Astrocyte (in vitro differentiated cells and primary cell): ENCODE measurements around the gene AUP1. TPM values are rescaled to one million over a fixed set of nuclear protein-coding genes. Genes with fewer than 3 reads are reported as not detected.

Experiments used
- DNase-seq: peaks from one replicate; pipeline ENCODE4 v3.0.0-alpha.2; 2010; ENCODE audit warnings: low read depth
- FAIRE-seq: peaks from 2 replicates; lab custom pipeline; 2011; peaks lifted over from hg19 to GRCh38; lab: Jason Lieb, UNC
- H2AFZ ChIP-seq: 2 replicates; pipeline ENCODE4 v1.6.0; 2012; ENCODE audit warnings: low read depth, low read length, inconsistent platforms
- H3K27ac ChIP-seq: 2 replicates; pipeline ENCODE4 v1.5.1; 2011; ENCODE audit warnings: low read depth, low read length, inconsistent platforms
- H3K27me3 ChIP-seq: 2 replicates; pipeline ENCODE4 v1.6.0; 2011; ENCODE audit warnings: low read length, inconsistent platforms; ENCODE audit not compliant: insufficient read depth
- H3K36me3 ChIP-seq: 2 replicates; pipeline ENCODE4 v1.5.1; 2011; ENCODE audit warnings: low read length, inconsistent platforms; ENCODE audit not compliant: insufficient read depth
- H3K4me1 ChIP-seq: 2 replicates; pipeline ENCODE4 v1.5.1; 2011; ENCODE audit warnings: low read length, inconsistent platforms; ENCODE audit not compliant: insufficient read depth
- H3K4me2 ChIP-seq: 2 replicates; pipeline ENCODE4 v1.6.0; 2012; ENCODE audit warnings: low read length, inconsistent platforms
- H3K4me3 ChIP-seq: 2 replicates; pipeline ENCODE4 v1.5.1; 2011; ENCODE audit warnings: low read depth, mild to moderate bottlenecking, low read length, inconsistent platforms; ENCODE audit not compliant: insufficient read depth
- H3K79me2 ChIP-seq: 2 replicates; pipeline ENCODE4 v1.6.0; 2012; ENCODE audit warnings: mild to moderate bottlenecking, low read length, inconsistent platforms; ENCODE audit not compliant: insufficient read depth
- H3K9ac ChIP-seq: 2 replicates; pipeline ENCODE4 v1.6.0; 2012; ENCODE audit warnings: mild to moderate bottlenecking, low read length, inconsistent platforms
- H3K9me3 ChIP-seq: 2 replicates; pipeline ENCODE4 v1.5.1; 2012; ENCODE audit warnings: low read depth, mild to moderate bottlenecking, low read length, inconsistent platforms; ENCODE audit not compliant: insufficient read depth
- H4K20me1 ChIP-seq: 2 replicates; pipeline ENCODE4 v1.6.0; 2012; ENCODE audit warnings: low read length, inconsistent platforms; ENCODE audit not compliant: insufficient read depth
- H3K27ac Mint-ChIP-seq: one replicate; pipeline ENCODE4 v1.8.0; 2021; ENCODE audit warnings: mild to moderate bottlenecking, mixed read lengths; ENCODE audit not compliant: unreplicated experiment
- H3K27me3 Mint-ChIP-seq: one replicate; pipeline ENCODE4 v1.8.0; 2021; ENCODE audit warnings: low read depth, mixed read lengths; ENCODE audit not compliant: unreplicated experiment
- H3K36me3 Mint-ChIP-seq: one replicate; pipeline ENCODE4 v1.8.0; 2021; ENCODE audit warnings: low read depth, mixed read lengths; ENCODE audit not compliant: unreplicated experiment
- H3K4me1 Mint-ChIP-seq: one replicate; pipeline ENCODE4 v1.8.0; 2021; ENCODE audit warnings: low read depth, mixed read lengths; ENCODE audit not compliant: unreplicated experiment
- H3K4me3 Mint-ChIP-seq: one replicate; pipeline ENCODE4 v1.8.0; 2021; ENCODE audit warnings: mild to moderate bottlenecking, moderate library complexity, mixed read lengths; ENCODE audit not compliant: unreplicated experiment
- H3K9me3 Mint-ChIP-seq: one replicate; pipeline ENCODE4 v1.8.0; 2021; ENCODE audit warnings: mild to moderate bottlenecking, mixed read lengths; ENCODE audit not compliant: unreplicated experiment
- EZH2 ChIP-seq: IDR thresholded peaks from 2 replicates; pipeline ENCODE4 v1.6.1; 2012; ENCODE audit warnings: mild to moderate bottlenecking, low read length, inconsistent platforms; ENCODE audit not compliant: insufficient read depth
- total RNA-seq: library from RNA; stranded (reverse); gene quantifications from 2 replicates; pipeline ENCODE4 v1.2.1, GENCODE V29; 2021
- TF ChIP-seq, protein P1 (sequence below): IDR thresholded peaks from 2 replicates; pipeline ENCODE4 v1.5.1; 2011; ENCODE audit warnings: low read depth, mild to moderate bottlenecking, inconsistent platforms, low read length, moderate library complexity; ENCODE audit not compliant: insufficient read depth

AUP1 gene
- total RNA-seq, 1 donor from 2014 or later: 82.5 TPM

DNA sequence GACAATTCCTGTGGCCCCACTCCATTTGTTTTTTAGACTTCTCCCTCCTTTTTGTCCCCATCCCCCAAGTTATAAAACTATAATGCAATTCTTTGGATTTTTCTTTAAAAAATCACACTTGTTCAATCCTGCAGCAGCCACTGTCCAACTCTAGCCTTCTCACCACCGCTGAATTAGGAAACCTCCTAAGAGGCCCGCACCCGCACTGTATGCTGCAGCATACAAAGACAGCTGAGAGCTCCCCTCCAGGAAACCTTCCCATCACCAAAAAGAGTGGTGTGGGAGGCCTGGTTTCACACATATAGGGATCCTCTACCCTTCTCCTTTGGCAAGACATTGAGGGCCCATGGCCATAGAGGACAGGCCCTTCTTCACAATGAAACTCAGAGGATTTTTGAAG, 24.9 kb downstream of the AUP1 start:
- Histone ChIP-seq H3K4me3 (peak overlapping the region; percentile 61), H3K4me2 (peak overlapping the region; percentile 93), H3K27ac (no peak overlapping the region), H3K36me3 (peaks cover 4% of the 10 kb centered on the region), H4K20me1 (peaks cover 7% of the 10 kb centered on the region), H2AFZ (no peak overlapping the region), H3K9me3 (no peaks in the 10 kb centered on the region), H3K4me1 (peaks cover 49% of the 10 kb centered on the region), H3K27me3 (peaks cover 20% of the 10 kb centered on the region), H3K9ac (peak overlapping the region; percentile 83), H3K79me2 (peaks cover 24% of the 10 kb centered on the region)
- Mint-ChIP-seq H3K36me3 (peaks cover 12% of the 10 kb centered on the region), H3K9me3 (no peaks in the 10 kb centered on the region), H3K27me3 (peaks cover 36% of the 10 kb centered on the region), H3K4me1 (peaks cover 21% of the 10 kb centered on the region), H3K27ac (peak overlapping the region; percentile 51), H3K4me3 (peak overlapping the region; percentile 66)
- DNase-seq: no peak
- no peak for FAIRE-seq
- TF ChIP-seq, protein P1, sequence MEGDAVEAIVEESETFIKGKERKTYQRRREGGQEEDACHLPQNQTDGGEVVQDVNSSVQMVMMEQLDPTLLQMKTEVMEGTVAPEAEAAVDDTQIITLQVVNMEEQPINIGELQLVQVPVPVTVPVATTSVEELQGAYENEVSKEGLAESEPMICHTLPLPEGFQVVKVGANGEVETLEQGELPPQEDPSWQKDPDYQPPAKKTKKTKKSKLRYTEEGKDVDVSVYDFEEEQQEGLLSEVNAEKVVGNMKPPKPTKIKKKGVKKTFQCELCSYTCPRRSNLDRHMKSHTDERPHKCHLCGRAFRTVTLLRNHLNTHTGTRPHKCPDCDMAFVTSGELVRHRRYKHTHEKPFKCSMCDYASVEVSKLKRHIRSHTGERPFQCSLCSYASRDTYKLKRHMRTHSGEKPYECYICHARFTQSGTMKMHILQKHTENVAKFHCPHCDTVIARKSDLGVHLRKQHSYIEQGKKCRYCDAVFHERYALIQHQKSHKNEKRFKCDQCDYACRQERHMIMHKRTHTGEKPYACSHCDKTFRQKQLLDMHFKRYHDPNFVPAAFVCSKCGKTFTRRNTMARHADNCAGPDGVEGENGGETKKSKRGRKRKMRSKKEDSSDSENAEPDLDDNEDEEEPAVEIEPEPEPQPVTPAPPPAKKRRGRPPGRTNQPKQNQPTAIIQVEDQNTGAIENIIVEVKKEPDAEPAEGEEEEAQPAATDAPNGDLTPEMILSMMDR: no peak
- TF ChIP-seq EZH2: no peak

DNA sequence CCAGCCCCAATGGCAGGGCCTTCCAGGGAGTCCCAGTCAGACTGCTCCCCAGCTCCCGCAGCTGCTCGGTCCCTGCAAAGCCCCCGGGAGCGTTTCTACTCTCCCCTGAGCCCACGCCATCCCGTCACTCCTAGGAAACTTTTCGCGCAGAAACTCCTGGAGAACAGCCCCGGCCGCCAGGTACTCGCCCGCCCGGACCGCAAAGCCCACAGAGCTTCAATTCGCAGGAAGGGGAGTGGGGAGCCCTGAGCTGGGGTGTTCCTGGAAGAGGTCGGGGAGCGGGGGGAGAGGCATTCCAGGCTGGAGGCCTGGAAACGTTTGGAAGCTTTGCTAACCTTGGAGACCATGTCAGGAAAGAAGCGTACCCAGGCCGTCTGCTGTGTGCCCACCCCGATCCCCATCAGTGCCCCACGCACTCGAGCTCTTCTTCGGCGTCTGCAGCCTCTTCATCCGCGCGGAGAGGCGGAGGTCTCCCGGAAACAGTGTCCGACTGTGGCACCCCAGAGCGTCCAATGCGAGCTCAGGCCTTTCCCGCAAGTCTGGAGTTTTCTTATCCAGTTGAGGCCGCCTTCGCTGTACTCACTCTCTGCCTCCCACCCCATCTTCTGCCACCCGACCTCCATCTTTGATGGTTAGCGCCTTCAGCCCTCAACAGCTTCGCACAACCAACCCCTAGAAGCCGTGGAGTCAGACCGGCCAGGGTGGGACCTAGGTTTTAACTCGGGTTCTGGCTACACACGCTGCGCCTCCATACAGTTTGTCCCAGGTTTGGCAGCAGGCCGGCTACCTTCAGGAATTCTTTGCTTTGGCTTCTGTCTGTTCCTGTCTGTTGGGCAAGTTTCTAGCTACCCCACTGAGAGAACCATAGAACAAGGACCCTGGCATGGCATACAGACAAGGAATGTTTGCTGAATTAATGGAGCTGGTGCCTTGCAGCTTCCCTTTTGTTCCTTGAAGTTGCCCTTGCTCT, 25.7 kb downstream of the AUP1 start:
- Mint-ChIP-seq H3K4me3 (peak overlapping the region; percentile 83), H3K4me1 (peaks cover 25% of the 10 kb centered on the region), H3K36me3 (peaks cover 12% of the 10 kb centered on the region), H3K9me3 (no peaks in the 10 kb centered on the region), H3K27ac (peak overlapping the region; percentile 51), H3K27me3 (peaks cover 40% of the 10 kb centered on the region)
- H4K20me1 ChIP-seq: peaks cover 7% of the 10 kb centered on the region
- H3K27ac ChIP-seq: peak overlapping the region; percentile 76
- peak overlapping the region; percentile 93 for H3K4me2 ChIP-seq
- no peaks in the 10 kb centered on the region for H3K9me3 ChIP-seq
- peak overlapping the region; percentile 83 for H3K9ac ChIP-seq
- peak overlapping the region; percentile 61 for H3K4me3 ChIP-seq
- no peak for FAIRE-seq
- H3K79me2 ChIP-seq: peaks cover 24% of the 10 kb centered on the region
- H3K4me1 ChIP-seq: peaks cover 49% of the 10 kb centered on the region
- H3K27me3 ChIP-seq: peaks cover 23% of the 10 kb centered on the region
- H2AFZ ChIP-seq: peak overlapping the region; percentile 86
- no peak for TF ChIP-seq EZH2
- TF ChIP-seq, protein P1: no peak
- DNase-seq: no peak
- H3K36me3 ChIP-seq: peaks cover 4% of the 10 kb centered on the region
